ENCODE data around the gene IL10. TPM values are rescaled to one million over a fixed set of nuclear protein-coding genes. Genes with fewer than 3 reads are reported as not detected.

Gene IL10
- total RNA-seq, 2 donors from 2014 or later: 0.20 to 0.76 TPM

DNA sequence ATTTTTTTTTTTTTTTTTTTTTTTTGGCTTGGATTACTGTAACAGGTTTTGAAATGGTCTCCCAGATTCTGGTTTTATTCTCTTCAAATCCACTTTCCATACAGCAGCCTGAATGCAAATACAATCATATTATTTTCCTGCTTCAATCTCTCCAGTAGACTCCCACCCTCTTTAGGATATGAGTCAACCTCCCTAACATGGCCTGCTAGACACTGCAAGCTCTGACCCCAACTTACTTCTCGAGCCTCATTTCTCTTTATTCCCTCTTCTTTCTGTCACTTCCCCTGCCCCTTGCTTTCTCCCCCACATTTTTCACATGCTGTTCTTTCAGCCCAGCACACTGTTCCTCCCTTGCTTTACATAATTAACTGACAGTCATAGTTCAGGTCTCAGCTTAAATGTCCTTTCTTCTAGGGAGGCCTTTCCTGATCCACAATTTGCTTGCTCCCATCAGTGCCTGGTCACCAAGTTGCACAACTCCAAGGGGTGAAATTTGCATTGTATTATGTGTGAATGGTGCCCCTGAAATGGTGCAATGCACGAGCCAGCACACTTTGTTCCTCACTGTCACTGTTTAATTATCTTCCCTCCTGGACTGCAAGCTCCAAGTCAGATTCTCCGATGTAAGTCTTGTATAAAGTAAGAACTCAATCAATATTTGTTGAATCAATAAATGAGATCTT lies 23.8 kb downstream of the IL10 start:
- H3K9me3 ChIP-seq (ENCODE audit: control insufficient read depth, low read length, poor library complexity, severe bottlenecking): no peaks in the 10 kb centered on the region
- Mint-ChIP-seq H3K4me3 (no peak overlapping the region), H3K36me3 (ENCODE audit: low read depth) (no peaks in the 10 kb centered on the region), H3K27me3 (no peaks in the 10 kb centered on the region), H3K27ac (peak overlapping the region; percentile 67), H3K4me1 (peaks cover 25% of the 10 kb centered on the region)
- DNase-seq (no peak), ATAC-seq (no peak)

DNA sequence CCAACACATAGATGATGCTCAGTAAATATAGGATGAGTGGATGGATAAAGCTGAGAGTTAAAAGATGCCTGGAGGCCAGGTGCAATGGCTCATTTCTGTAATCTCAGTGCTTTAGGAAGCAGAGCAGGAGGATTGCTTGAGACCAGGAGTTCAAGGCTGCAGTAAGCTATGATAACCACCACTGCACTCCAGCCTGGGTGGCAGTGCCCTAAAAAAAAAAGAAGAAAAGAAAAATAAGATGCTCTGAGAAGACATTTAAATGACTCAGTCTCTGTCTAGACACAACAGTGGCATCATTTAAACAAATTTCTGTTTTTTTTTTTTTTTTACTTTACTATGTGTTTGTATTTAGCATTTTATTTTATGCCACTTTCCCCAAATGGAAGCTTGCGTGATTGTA lies 27.0 kb downstream of the IL10 start:
- H3K27ac Mint-ChIP-seq: peak overlapping the region; percentile 78
- no peaks in the 10 kb centered on the region for H3K9me3 ChIP-seq (ENCODE audit: control insufficient read depth, low read length, poor library complexity, severe bottlenecking)
- ATAC-seq (peak; percentile 35), DNase-seq (no peak)
- no peaks in the 10 kb centered on the region for H3K36me3 Mint-ChIP-seq (ENCODE audit: low read depth)
- no peaks in the 10 kb centered on the region for H3K27me3 Mint-ChIP-seq
- H3K4me3 Mint-ChIP-seq: no peak overlapping the region
- peaks cover 42% of the 10 kb centered on the region for H3K4me1 Mint-ChIP-seq

DNA sequence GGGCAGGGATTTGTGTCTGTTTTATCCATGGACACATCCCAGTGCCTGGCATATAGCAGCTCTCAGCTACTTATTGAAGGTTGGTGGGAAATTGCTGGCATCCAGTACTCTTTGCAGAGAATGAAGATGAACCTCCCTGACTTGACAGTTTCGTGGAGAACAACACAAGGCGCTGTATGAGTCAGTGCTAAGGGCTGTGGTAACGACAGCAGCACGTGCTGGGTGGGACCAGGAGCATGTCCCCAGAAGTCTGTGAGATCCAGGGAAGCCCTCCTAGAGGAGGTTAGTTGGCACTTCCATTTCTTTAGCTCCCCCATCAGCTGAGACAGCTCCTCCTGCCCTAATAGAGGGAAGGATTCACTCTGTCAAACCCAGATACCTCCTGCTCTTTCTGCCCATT lies 27.6 kb downstream of the IL10 start:
- Mint-ChIP-seq H3K4me1 (peaks cover 45% of the 10 kb centered on the region), H3K4me3 (peak overlapping the region; percentile 41)

DNA sequence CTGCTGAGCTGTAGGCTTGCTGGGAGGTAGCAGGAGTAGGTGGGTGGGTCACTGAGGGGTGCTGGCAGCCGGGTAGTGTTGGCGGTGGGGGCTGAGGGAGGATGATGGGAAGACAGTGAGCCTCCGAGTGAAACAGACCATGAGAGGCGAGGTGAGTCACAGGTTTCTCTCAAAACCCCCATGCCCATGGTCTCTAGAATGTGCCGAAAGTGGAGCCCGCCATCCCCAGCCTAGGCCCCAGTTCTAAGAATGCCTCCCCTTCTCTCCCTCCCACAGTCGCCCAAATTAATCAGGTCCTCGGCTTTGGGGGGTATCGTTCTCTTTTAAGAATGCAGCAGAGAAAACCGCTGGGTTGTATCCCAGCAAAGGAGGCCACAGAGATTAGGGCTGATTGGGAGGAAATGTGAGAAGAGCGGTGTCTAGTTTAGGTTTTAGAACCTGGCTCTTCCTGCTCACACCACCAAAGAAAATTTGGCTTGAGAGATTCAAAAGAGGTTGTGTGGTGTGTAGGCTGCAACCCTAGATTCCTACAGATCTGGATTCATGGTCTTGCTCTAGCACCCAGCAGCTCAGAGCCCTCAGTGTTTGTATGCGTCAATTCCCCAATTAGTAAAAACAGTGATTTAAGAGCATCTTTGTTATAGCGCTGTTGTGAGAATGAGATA lies 29.4 kb downstream of the IL10 start:
- Mint-ChIP-seq H3K27ac (peak overlapping the region; percentile 69), H3K27me3 (no peaks in the 10 kb centered on the region), H3K36me3 (ENCODE audit: low read depth) (no peaks in the 10 kb centered on the region), H3K4me3 (no peak overlapping the region), H3K4me1 (peaks cover 54% of the 10 kb centered on the region)
- DNase-seq (no peak), ATAC-seq (no peak)
- H3K9me3 ChIP-seq (ENCODE audit: control insufficient read depth, low read length, poor library complexity, severe bottlenecking): no peaks in the 10 kb centered on the region

More for the DNA sequence above, 27.6 kb downstream of the IL10 start:
- no peaks in the 10 kb centered on the region for H3K9me3 ChIP-seq (ENCODE audit: control insufficient read depth, low read length, poor library complexity, severe bottlenecking)
- DNase-seq (no peak), ATAC-seq (peak; percentile 33)
- no peaks in the 10 kb centered on the region for H3K27me3 Mint-ChIP-seq
- H3K36me3 Mint-ChIP-seq (ENCODE audit: low read depth): no peaks in the 10 kb centered on the region
- H3K27ac Mint-ChIP-seq: peak overlapping the region; percentile 78

DNA sequence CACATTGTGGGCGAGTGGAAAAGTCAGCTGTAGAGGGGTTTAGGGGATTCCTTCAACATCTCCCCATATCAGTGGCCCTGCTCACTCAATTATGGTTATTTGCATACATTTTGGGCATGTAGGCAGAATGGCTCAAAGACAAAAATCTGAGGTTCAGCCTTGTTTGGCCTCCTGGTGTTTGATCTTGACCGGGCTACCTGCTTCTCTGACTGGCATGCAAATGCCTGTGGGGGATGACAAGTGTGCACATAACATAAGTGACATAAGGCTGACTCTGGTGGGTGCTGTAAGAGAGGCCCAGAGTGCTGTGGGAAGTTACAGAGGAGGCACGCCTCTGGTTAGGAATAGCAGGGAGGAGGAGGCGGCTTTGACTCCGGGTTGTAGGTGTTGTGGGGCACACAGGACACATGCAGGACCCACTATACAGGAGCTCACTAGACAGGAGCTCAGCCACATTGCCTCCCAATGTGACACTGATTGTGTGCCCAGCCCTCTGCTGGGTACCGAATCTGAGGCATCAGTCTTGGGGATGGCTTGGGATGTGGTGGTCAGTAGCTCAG lies 31.1 kb downstream of the IL10 start:
- no peak overlapping the region for H3K4me3 Mint-ChIP-seq
- H3K9me3 ChIP-seq (ENCODE audit: control insufficient read depth, low read length, poor library complexity, severe bottlenecking): no peaks in the 10 kb centered on the region
- peak overlapping the region; percentile 74 for H3K27ac Mint-ChIP-seq
- ATAC-seq (no peak), DNase-seq (no peak)
- no peaks in the 10 kb centered on the region for H3K27me3 Mint-ChIP-seq
- peaks cover 68% of the 10 kb centered on the region for H3K4me1 Mint-ChIP-seq
- no peaks in the 10 kb centered on the region for H3K36me3 Mint-ChIP-seq (ENCODE audit: low read depth)

DNA sequence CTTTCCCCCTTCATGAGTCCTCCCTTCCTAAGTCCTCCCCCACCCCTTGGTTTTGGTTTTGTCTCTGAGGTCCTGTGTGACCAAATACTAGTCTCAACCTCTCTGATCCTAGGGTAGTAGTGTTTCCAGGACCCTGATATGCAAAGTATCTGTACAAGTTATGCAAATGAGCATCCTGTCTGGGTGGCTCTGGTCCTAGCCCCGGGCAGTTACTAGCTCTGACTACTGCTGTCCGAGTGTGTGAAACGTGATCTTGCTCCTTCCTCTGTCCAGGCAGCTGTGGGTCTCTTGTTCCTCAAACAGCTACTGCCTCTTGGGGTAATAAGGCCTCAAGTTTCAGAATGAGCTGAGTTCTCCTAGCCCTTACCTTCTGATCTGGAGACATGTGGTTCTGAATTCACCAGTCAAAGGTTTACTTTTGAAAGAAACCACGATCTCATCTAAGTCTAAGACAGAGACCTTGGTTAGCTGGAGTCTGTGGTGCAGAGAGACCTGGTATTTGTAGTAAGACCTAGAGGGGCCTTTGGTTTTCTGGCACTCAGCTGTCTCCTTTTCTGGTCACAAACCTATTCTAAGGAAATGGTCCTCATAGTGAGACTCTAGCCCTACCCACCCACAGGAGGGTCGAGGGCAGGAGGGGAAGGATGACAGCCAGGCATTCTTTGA lies 32.8 kb downstream of the IL10 start:
- no peaks in the 10 kb centered on the region for H3K9me3 ChIP-seq (ENCODE audit: control insufficient read depth, low read length, poor library complexity, severe bottlenecking)
- DNase-seq (no peak), ATAC-seq (peak; percentile 12)
- Mint-ChIP-seq H3K4me1 (peaks cover 67% of the 10 kb centered on the region), H3K27me3 (no peaks in the 10 kb centered on the region), H3K27ac (peak overlapping the region; percentile 98), H3K4me3 (peak overlapping the region; percentile 78), H3K36me3 (ENCODE audit: low read depth) (no peaks in the 10 kb centered on the region)

DNA sequence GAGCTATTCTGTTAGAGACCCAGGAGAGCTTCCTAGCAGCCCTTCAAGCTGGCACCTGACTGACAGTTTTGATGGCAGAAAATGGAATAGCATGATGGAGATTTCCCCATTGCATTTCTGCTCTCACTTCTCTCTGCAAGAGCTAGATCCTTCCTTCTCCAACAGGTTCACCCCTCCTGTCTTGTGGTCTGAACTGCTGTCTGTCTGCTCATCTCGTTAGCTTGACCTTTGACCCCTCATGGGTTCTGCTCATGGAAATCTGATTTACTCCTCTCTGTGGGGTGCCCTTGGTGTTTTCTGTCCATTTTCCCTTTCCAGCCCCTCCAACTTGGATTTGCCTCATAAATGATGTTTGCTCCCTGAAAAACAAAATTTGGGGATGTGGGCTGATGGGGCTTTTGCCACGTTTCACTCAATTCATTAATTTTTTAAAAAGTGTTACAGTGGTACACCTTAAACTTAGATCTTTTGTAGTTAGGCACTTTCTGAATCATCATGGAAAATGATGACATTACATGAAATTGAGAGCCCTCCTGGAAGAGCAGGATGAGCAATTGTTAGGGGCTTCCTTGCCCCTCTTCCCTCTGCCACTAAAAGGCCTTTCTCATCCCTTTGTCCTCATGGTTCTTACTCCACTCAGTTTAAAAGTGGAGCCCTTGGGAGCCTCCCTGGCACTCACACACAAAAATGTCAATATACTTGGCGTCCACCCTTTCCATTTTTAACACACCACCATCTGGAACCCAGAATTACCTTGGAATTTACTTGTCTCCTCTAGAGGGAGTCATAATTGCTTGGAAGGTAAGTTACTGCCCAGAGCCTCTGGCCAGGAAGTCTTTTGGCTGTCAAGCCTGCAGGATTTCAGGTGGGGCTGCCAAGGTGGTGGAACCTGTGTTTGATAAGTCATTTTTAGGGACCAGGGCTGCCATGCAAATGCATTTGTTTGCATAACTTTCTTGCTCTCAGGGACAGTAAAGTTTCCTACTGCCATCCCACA lies 33.6 kb downstream of the IL10 start:
- Mint-ChIP-seq H3K27me3 (no peaks in the 10 kb centered on the region), H3K4me3 (peak overlapping the region; percentile 50), H3K36me3 (ENCODE audit: low read depth) (no peaks in the 10 kb centered on the region), H3K27ac (peak overlapping the region; percentile 98), H3K4me1 (peaks cover 69% of the 10 kb centered on the region)
- no peaks in the 10 kb centered on the region for H3K9me3 ChIP-seq (ENCODE audit: control insufficient read depth, low read length, poor library complexity, severe bottlenecking)
- no peak for DNase-seq
- ATAC-seq: no peak

DNA sequence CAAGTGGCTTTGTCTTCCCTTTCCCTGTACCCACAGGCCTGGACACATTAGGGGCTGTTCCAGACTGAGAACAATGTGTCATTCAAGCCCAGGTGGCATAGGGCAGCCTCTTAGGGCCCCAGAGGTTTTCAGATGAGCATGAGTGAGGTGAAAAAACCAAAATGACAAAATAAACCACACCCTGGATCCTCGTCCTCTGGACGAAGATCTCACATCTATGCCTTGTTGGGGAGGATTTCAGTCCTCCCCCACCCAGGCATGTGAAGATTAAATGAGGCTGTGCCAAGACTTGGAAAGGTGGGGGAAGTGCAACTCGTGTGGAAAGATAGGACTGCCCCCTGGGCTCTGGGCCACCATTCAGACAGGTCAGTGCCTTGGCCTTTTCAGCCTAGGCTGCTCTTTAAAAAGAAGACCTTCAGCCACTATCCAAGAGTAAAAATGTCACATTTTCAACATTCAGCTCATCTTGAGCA lies 34.5 kb downstream of the IL10 start:
- Mint-ChIP-seq H3K36me3 (ENCODE audit: low read depth) (peaks cover 2% of the 10 kb centered on the region), H3K27me3 (no peaks in the 10 kb centered on the region), H3K4me3 (peak overlapping the region; percentile 84), H3K4me1 (peaks cover 63% of the 10 kb centered on the region), H3K27ac (peak overlapping the region; percentile 98)
- peak; percentile 61 for ATAC-seq
- DNase-seq: no peak
- H3K9me3 ChIP-seq (ENCODE audit: control insufficient read depth, low read length, poor library complexity, severe bottlenecking): no peaks in the 10 kb centered on the region

DNA sequence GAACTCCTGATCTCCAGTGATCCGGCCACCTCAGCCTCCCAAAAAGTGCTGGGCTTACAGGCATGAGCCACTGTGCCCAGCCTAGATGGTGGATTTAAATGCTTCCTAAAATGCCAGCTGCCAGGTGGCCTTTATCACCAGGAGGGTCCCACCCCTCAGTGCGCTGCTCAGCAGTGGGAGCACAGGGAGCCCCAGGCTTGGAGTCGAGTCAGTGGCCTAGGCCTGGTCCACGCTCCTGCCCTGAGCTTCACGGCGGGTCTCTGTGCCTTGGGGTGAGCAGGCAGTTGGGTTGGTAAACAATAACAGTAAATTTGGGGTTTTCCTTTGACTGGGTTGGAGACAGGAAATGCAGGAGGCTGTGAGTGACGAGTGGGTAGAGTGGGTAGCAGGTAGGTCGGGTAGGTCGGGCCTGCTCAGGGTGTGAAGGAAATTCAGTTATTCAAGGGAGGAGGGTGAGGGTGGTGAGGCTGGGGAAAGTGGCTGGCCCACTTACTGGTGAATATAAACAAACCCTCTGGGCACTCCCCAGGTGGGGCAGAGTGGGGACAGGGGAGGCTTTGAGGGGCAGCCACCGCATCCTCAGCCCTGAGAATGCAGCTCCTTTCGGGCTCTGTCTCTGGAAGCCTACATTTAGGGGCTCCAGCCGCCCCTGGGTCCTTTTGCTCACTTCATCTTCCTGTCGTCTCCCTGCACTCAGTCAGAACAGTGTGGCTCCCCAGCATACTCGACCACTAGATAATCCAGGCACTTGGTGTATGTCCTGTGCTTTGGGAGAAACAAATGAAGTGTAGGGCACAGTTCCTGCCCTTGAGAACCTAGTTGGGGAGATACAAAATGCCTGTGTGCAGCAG lies 35.2 kb downstream of the IL10 start:
- H3K4me1 Mint-ChIP-seq: peaks cover 61% of the 10 kb centered on the region
- H3K36me3 Mint-ChIP-seq (ENCODE audit: low read depth): peaks cover 5% of the 10 kb centered on the region
- ATAC-seq (peak; percentile 85), DNase-seq (peak; percentile 24 to 58 (median 48))
- H3K27me3 Mint-ChIP-seq: no peaks in the 10 kb centered on the region
- peak overlapping the region; percentile 84 for H3K4me3 Mint-ChIP-seq
- H3K27ac Mint-ChIP-seq: peak overlapping the region; percentile 98
- H3K9me3 ChIP-seq (ENCODE audit: control insufficient read depth, low read length, poor library complexity, severe bottlenecking): no peaks in the 10 kb centered on the region

DNA sequence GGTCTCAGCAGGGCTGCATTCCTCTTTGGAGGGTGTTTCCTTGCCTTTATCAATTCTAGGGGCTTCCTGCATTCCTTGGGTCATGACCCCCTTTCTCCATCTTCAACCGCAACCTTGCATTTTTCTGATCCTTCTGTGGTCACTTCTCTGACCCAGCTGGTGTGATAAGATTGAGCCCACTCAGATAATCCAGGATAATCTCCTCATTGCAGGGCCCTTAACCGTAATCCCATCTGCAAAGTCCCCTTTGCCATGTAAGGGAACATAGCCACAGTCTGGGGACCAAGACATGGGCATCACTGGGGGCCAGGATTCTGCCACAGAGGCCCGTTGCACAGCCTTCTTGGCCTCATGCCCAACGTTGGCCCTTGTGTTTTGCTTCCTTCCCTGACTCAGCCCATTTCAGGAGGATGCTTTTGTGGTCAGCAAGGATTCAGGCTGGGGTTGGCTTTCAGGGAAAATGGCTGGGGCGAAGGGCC lies 36.7 kb downstream of the IL10 start:
- Mint-ChIP-seq H3K36me3 (ENCODE audit: low read depth) (peaks cover 5% of the 10 kb centered on the region), H3K4me1 (peaks cover 54% of the 10 kb centered on the region), H3K4me3 (peak overlapping the region; percentile 15), H3K27me3 (no peaks in the 10 kb centered on the region), H3K27ac (peak overlapping the region; percentile 98)
- no peak for ATAC-seq
- DNase-seq: no peak
- no peaks in the 10 kb centered on the region for H3K9me3 ChIP-seq (ENCODE audit: control insufficient read depth, low read length, poor library complexity, severe bottlenecking)

DNA sequence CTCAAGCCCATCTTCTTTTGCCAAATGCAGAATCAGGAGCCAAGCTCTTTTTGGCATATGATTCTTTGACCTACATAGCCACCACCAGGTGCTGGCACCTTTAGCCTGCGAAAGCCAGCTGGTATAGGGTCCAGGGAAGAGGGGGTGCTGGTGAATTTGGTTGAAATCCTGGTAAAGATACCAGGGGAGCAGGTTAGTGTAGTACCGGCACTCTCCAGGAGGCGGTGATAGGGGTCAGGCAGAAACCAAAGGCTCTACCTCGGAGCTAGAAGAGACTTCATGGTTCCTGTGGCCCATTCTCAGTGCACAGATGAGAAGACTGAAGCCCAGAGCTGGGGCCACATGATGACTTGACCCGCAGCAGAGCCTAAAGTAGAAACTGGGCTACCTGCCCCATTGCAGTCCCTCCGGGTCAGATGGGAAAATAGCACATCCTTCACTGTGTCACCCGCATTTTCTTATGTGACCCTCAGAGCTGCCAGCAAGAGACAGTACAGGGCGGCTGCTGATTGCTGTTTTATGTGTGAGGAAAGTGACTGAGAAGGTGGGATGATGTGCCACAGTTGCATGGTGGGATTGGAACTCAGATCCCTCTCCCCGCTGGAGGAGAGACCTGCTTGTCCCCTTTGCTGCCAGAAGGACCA lies 37.7 kb downstream of the IL10 start:
- Mint-ChIP-seq H3K36me3 (ENCODE audit: low read depth) (peaks cover 8% of the 10 kb centered on the region), H3K4me3 (peak overlapping the region; percentile 9), H3K4me1 (peaks cover 49% of the 10 kb centered on the region), H3K27me3 (no peaks in the 10 kb centered on the region), H3K27ac (peak overlapping the region; percentile 98)
- H3K9me3 ChIP-seq (ENCODE audit: control insufficient read depth, low read length, poor library complexity, severe bottlenecking): no peaks in the 10 kb centered on the region
- peak; percentile 49 for ATAC-seq
- peak; percentile 56 to 85 (median 63) for DNase-seq

Data from T-helper 17 cell (primary cell).